T1000 (cell line): ENCODE data around the gene SMIM12.

ENCODE experiments used
- DNase-seq: peaks from one replicate; lab custom pipeline; 2025; ENCODE audit warnings: mixed read lengths; lab: John Stamatoyannopoulos, UW

SMIM12 gene, protein sequence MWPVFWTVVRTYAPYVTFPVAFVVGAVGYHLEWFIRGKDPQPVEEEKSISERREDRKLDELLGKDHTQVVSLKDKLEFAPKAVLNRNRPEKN

DNA sequence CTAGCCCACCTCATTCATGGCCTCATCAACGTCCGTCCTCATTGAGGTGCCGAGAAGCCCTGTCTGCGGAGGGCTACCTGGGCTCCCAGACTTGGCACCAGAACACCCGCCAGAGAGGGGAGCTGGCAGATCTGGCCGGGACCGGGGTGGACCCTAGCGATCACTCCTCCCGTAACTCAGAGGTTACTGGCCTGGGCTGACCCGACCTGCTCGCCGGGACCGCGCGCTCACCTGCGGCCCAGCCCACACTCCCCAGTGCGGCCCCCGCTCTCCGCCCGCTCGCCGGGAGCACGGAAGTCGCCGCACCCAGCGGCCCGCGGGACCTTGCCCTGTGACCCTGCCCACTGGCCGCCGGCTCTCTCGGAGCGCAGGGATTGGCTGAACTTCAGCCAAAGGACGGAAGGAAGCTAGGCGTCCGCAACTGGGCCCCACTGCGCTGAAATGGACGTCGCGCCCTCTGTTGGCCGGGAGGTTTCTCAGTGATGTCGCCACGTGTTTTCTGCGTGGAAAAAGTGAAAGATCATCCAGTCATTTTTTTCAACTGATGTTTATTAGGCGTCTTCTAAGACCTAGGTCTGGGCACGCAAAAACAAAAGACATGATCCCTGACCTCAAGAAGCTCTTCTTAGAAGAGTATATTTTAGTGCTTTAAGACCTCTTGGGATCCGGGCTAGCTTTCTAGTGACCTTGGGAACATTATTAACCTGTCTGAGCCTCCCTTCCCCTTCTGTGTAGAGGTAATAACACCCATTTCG is at the start of gene SMIM12:
Gene SMIM12, minus strand, starts transcription at position 304 of the 755 bp plus-strand sequence. CDS start 3,772 bp downstream, outside the sequence.
- DNase-seq: peak; percentile 89

- no peak for DNase-seq
Measured at GRCh38 chr1:34908369-34908768, 48.8 kb upstream of the SMIM12 start.

DNA sequence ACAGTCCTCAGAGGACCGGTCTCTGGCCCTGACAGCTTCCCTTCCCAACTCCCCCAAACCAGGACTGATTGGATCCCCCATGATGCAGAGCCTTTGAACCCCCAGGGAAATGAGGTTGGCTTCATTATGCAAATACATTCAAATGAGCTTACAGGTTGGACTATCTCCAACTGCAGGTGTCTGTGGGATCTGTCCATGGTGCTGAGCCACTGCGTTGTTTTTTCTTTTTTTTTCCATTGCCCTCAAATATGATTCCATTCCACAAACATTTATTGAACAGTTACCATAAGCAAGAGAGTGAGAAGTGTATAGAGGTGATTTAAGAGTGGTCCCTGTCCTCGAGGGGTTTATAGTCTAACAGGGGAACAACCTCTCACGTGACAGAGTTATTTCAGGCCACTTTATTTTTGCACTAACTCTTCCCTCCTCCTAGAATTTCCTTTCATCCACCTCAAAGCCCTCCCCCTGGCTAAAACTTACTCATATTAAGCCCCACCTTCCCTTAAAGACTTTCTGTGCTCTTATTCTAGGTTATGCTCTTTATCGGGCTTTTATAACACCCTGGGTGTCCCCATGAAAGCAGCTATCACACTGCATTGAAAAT is 48.0 kb upstream of the SMIM12 start:
- no peak for DNase-seq

GRCh38 chr1:34906756-34907155 is 47.2 kb upstream of the SMIM12 start:
- no peak for DNase-seq

- DNase-seq: no peak
Measured at GRCh38 chr1:34906222-34906621, 46.7 kb upstream of the SMIM12 start.

GRCh38 chr1:34905098-34905459 is 45.5 kb upstream of the SMIM12 start:
- DNase-seq: no peak

DNA sequence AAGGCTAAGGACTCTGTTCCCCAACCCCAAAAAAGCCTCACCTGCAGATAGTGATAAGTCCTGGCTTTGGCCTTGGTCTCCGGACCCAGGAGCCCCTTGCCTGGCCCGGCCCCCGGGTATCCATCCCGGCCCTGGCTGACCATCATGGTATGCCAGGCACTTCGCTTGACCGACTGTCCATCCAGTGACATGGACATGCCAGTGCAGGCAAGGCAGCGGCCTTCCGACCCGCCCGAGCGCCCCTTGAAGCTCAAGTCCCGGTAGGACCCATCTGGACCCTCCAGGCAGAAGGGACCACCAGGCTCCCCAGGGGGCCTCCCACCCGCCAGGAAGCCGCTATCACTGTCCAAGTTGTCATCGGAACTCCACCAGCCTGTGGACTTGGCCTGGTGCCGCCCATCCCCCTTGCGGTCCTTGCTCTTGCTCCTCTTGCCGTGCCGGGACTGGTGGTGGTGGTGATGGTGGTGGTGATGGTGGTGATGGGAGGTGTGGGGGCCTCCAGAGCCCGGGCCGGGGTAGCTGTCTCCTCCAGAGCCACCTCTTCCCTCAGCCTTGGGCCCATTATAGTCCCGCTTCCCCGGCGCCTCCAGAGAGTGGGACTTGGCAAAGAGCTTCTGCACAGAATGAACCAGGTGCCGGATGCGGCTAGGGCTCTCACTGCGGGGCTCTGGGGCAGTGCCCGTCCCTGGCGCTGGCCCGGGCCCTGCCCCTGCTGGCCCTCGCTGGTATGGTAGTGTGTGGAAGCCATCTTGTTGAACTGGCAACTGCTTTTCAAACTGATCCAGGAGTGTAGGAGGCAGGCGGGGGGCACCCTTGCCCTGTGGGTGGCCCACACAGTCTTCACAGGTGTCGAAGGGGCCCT is 44.9 kb upstream of the SMIM12 start:
- DNase-seq: no peak

GRCh38 chr1:34901919-34902318 is 42.4 kb upstream of the SMIM12 start:
- DNase-seq: no peak

GRCh38 chr1:34900775-34901502 is 41.4 kb upstream of the SMIM12 start:
- no peak for DNase-seq

DNA sequence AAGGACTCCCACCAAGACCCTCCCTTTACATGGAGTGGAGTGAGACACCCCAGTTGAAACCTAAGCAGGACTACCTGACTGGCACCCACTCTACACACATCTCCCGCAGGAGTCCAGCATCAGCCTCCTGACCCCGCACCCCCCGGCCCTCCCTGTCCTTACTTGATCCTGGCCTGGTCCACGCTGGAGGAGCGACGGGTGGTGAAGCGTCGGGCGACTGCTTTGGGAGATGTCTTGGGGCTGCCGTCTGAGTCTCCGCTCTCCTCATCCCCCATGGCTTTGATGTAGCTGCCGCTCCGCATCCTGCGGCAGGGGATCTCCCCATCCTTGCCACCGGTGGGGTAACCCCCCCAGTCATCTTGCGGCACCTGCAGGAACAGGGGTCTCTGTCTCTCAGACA is 40.4 kb upstream of the SMIM12 start:
- no peak for DNase-seq

- DNase-seq: no peak
Measured at GRCh38 chr1:34899471-34899870, 39.9 kb upstream of the SMIM12 start.

- DNase-seq: no peak
Measured at GRCh38 chr1:34898330-34898761, 38.8 kb upstream of the SMIM12 start.

DNA sequence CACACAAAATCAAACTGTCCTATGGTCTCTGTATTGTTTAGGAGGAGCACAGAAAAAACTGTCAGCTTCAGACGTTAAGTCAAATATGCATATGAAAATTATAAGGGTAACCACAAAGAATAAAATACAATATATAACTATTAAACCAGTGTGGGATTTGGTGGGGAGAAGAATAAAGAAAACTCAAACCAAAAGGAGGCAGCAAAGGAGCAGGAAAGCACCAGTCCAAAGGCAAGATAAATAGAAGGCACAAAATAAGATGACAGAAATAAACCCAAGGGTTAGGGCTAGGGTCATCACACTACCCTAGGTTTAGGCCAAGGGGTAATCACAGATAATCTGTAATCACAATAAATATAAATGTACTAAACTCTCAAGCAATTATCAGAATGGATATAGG is 37.1 kb upstream of the SMIM12 start:
- no peak for DNase-seq

- DNase-seq: no peak
Measured at GRCh38 chr1:34889705-34890104, 30.2 kb upstream of the SMIM12 start.

DNA sequence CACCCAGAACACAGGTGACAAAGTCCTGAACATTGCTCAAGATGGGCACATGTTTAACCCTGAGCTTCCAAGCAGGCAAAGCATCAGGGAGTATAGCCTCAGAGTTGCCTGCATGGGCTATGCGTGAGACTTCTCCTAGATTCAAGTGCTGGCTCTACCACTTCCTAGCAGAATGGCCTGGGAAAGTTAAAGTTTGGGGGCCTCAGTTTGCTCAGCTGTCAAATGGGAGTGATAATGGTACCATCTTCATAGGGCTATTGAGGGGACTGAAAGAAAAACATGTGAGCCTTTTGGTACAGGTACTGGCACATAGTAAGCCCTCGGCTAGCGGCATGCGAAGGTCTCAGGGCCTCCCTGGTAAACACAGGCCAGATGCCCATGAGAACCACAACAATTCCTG is 28.0 kb upstream of the SMIM12 start:
- DNase-seq: no peak

DNA sequence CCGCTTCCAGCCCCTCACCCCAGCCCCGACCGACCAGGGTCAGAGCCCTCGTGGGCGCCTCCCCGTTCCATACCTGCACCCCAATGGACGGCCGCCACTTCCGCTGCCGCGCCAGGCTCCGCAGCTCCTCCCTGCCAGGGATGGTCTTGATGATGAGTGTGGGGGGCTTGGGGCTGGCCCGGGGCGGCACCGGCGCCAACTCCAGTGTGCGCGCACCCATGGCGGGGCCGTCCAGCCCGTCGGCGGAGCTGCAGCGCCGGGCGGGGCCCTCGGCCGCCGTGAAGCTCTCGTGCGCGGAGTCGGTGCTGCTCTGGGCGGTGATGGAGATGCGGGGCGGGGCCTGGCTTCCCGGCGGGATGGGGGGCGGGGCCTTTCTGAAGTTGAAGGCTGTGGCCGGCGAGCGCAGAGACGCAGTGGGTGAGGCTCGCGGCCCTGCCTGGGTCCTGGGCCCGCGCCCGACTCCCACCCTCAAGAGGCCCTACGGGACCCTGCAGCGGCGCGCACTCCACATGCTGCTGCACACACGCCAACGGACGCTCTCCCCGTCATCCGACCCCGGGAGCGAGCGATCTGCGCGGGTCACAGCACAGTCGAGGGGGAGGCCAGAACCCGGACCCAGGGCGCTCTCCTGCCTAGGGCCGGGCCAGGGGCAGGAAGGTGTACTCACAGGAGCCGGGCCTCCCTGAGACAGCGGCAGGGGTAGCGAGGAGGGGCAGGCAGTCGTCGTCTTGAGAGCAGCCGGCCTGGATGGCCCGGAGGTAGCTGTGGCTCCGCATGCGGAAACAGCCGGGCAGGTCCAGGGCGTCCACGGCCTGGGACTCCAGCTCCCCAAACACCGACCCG is 26.1 kb upstream of the SMIM12 start:
- DNase-seq: no peak

GRCh38 chr1:34884961-34885360 is 25.4 kb upstream of the SMIM12 start:
- DNase-seq: no peak

GRCh38 chr1:34884536-34884935 is 25.0 kb upstream of the SMIM12 start:
- DNase-seq: no peak

DNA sequence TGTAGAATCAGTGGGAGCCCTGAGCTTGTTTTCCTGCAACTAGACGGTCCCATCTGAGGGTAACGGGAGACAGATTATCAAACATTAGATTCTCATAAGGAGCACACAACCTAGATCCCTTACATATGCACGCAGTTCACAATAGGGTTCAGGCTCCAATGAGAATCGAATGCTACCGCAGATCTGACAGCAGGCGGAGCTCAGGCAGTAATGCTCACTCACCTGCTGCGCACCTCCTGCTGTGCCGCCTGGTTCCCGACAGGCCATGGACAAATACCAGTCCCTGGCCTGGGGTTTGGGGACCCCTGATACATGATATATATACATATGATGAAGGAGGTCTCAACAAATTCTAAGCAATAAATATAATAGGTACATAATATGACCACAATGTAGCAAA is 19.7 kb upstream of the SMIM12 start:
- no peak for DNase-seq

- DNase-seq: no peak
Measured at GRCh38 chr1:34876406-34876805, 16.9 kb upstream of the SMIM12 start.
